ENCODE results near the gene ATP6V1B1.
"Not testable (repeated sequence)": the region's sequence is repeated elsewhere in the genome, so short reads cannot be mapped to it uniquely, and the experiment has no call there.

ATP6V1B1 gene

DNA sequence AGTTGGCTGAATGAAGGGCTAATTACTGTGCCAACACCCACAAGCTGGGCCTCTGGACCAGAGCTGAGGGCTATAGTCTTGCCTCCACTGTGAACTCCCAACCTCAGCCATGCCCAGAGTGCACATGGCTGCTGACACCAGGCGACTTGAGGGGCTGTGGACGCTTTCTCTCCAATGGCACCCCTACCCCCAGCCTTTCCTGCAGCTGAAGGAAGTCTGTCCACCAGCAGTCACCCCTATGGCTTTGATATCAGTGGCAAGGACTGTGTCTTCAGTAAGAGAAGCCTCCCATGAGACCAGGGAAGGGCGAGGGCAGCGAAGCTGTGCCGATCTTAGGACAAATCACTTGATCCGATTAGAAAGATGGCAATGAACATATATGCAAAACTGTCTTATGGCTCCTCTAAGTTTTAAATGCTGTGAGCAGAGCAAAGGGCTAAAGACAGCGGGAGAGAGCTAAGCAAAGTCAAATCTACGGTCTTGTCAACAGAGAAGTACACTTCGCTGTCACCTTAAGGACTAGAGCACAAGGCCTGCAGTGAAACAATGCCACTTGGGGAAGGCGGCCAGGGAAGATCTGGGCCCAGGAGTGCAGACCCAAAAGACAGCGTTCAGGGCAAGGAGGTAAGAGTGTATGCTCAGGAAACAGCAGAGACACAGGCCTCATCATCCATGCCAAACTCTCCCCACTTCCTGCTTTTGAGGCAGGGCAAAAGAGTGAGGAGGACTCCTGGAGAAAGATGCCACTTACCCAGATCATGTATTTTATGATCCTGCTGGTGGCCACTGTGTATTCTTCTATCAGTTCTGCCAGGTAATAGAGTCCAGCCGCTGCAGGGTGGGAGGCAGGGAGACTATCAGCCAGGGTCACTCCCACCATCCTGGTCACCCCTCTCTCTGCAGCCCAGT is 57.5 kb downstream of the ATP6V1B1 start:
- DNase-seq: no peak

GRCh38 chr2:70994009-70994698 is 58.5 kb downstream of the ATP6V1B1 start:
- DNase-seq: no peak

DNA sequence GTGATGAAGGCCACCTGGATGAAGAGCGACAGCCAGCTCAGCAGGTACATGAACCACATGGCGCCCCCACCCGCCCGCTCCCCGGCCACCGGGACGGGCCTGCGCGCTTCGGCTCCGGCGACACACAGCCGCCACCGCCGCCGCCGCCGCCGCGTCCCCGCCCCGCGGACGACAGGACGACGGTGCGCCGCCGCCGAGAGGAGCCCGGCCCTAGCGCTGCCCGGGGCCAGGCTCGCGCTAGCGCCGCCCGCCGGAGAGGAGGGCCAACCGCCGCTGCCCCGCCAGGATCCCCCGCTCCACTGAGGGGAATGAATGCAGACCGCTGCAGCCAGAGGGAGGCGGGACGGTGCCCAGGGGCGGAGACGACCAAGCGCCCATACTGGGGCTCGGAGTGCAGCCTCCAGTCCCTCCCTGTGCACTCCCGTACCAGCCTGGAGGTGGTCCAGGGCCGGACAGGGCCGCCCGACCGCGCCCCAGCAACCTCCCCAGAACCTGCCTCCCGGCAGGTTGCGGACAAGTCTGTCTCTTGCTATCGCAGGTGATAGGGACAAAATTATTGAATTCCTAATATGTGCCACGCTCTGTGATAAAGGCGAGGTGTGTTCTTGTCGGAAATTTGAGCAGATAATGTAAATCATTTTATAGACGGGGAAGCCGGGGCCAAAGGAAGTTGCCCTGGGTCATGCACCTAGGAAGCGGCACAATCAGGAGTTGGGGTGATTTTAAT is 59.2 kb downstream of the ATP6V1B1 start, which contains the start of gene TEX261:
TSS of gene TEX261 (minus strand) at position 175 of the 727 bp plus-strand sequence. CDS start at position 59, 116 bp downstream.
- DNase-seq: peak; percentile 86

DNA sequence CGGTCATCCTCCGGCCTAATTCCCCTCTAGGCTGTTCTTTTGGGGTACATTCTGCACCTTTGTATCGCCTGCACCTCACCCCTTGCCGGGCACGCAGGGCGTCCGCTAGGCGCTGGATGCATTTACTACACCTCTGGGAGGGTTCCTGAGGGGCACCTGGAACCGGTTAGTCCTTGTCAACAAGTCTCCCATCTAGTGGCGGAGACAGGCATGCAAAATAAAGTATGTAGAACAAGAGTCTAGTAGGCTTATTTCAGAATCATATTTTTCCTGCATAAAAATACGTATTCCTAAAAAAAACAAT is 59.7 kb downstream of the ATP6V1B1 start:
- DNase-seq: no peak

DNA sequence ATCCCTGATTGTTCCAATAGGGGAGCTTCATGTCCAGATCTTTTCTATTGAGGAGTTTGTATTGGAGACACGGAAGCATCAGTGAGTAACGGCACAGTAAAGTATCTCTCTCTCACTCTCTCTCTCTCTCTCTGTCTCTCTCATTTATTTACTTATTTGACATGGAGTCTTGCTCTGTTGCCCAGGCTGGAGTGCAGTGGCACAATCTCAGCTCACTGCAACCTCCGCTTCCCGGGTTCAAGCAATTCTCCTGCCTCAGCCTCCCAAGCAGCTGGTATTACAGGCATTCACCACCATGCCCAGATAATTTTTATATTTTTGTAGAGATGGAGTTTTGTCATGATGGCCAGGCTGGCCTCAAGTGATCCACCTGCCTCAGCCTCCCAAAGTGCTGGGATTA is 63.2 kb downstream of the ATP6V1B1 start:
- DNase-seq: not testable (repeated sequence)

- DNase-seq: no peak
These were observed 63.7 kb downstream of the ATP6V1B1 start for GRCh38 chr2:70999362-70999761.

GRCh38 chr2:70999931-71000330 is 64.2 kb downstream of the ATP6V1B1 start:
- DNase-seq: not testable (repeated sequence)

DNA sequence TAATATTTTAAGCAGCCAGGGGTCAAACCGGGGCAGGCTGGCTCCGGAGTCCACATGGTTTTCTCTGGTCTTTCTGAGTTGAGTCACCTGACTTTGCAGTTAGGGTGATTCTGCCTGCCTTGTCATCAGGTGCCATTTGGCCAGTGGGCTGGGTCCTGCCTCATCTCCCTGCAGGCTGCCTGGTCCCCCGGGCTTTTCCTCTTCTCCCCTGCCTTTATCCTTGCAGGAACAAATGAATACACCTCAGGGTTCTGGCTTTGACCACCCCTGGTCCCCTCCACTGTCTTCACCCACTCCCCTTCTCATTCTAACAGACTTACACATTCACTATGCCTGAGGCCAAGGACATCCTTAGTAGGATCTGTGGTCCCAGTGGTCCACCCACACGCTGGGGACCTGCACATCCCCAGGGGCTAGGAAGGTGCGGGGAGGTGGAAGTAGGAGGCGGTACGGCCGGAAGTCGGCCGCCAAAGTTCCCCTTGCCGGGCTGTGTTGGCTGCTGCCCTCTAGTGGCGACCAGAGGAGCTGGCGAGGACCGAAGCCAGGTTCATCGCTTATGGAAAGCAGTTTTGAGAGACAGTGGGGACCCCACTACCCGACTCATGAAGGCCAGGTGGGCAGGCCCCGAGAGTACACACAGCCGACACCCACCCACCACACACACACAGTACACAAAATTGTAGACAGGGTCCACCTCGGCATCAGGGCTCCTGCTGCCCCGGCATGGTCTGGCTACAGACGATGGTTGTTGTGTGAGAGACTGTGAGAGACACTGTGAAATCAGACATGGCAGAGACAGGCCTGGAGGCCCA is 65.3 kb downstream of the ATP6V1B1 start:
- DNase-seq: no peak

DNA sequence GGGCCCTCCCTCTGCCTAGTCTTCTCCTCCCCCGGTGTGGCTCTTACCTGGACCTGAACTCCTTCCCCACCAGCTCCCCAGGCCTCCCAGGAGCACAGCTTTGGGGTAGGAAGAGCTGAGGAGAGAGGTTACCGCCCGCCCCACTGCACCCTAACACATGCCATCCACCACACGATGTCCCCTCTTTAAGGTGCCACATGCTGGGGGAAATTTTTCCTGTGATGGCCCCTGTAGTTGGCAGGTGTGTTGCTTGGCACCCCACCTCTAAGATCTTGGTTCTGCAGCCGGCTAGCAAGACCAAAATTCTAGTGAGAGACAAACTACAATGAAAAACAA is 65.9 kb downstream of the ATP6V1B1 start:
- DNase-seq: no peak

- DNase-seq: no peak
These were observed 66.4 kb downstream of the ATP6V1B1 start for GRCh38 chr2:71001981-71002570.

- no peak for DNase-seq
These were observed 67.7 kb downstream of the ATP6V1B1 start for GRCh38 chr2:71003396-71003795.

- DNase-seq: no peak
These were observed 68.5 kb downstream of the ATP6V1B1 start for GRCh38 chr2:71003966-71004755.

- DNase-seq: no peak
These were observed 69.2 kb downstream of the ATP6V1B1 start for GRCh38 chr2:71004857-71005256.

DNA sequence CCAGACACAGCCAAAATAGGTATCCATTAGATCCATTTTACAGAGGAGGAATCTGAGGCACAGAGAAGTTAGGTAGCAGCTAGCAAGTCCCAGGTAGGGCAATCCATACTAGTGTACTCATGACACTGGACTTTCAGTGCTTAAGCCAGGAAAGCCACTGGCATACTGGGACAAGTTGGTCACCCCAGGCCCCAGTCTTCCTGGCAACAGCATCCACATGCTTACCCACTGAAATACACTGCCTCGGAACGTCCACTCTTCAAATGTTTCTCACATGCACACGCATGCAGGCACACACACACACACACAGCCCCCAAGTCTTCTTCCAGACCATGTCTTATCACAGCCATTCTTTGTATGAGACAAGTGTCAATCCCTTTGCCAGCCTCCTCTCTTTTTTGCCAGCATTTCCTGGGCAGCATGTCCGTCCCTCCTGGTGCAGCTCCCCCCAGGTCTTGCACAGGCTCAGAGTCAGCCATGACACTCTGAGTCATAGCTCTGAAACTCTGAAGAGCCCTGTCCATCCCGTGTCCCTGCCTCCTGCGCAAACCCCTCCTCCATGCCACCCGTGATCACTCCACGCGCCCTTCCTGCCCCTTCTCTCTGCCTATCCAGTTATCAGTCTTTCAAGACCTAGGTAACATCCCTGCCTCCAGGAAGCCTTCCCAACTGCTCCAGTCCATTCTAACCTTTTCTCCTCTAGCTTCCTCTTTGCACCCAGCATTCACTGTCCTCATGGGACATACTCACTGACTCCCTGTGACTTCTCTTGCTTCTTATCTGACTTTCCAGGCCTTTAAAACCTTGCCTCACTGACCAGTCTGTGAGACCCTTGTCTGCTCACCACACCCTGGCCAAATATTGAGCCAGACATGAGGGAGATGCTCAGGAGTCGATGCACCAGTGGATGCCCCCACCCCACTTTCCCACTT is 69.8 kb downstream of the ATP6V1B1 start:
- DNase-seq: no peak

DNA sequence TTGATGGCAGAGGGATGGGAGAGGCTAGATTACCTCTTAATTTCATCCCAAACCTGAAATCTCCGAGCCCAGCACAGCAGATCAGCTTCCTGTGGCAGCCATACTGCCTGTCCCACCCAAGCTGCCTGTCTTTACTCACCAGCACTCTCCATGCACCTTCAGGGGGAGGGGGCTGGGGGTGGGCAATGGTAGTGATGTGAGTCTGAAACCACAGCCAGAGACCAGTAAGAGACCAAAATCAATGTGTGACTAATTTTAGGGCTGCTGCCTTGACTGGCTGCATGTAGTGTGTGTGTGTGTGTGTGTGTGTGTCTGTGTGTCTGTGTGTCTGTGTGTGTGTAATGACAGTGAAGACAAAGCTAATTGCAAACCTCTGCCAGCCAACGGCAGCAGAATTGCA is 70.6 kb downstream of the ATP6V1B1 start:
- no peak for DNase-seq

DNA sequence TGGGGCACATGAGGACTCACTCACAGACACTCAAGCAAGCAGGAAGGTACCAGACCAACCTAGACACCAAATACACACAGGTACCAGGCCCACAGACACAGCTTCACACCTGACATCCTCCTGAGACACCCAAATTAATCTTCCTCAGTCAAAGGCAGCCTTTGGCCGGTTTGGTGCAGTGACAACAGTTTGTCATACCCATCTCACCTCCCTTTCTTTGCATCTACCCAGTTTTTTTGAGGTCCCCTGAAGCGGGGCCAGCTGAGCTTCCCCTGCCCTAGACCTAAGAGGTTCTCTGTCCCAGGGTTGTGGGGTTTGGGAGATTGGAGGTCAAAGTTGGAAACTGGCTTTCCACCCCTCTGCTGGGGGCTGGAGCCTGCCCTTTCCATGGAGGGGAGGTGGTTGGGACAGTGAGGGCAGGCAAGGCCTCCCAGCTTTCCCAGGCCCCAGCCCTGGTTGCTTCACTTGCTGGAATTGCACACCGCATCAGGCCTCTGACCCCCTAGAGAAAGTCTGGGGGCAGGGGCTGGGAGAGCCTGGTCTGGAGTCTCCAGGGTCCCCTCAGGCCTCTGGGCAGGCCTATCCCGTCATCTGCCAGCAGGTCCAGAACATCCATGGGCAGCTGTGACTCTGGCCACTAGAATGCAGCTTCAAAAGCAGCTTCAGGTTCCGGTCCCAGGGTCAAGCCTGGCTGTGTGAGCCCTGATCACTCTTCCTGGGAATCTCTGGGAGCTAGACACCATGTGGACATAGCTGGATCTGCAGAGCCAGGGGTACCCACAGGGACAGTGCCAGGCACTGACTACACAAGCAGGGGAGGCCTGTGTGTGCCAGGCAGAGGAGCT is 71.5 kb downstream of the ATP6V1B1 start:
- DNase-seq: no peak

DNA sequence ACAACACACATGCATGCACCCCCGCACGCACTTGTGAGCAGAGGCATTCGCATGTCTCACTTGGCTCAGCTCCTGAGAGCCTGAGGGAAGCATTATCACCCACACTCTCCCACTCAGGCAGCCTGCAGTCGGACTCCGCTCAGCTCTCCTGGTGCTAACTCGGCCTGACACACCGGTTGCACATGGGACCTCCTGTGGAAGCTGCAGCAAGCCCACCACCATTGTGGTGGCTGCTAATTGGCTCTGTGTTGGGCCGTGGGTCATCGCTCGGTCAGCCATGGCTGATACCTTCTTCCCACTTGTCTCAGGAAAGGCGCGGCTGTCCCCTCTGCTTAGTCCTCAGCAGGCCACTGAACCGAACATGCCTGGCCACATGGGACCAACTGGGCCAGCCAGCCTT is 72.6 kb downstream of the ATP6V1B1 start:
- no peak for DNase-seq

GRCh38 chr2:71011786-71012185 is 76.1 kb downstream of the ATP6V1B1 start:
- not testable (repeated sequence) for DNase-seq
